Muscle of leg (tissue), 11 donors: ENCODE data around the gene VILL. TPM values are rescaled to one million over a fixed set of nuclear protein-coding genes. Genes with fewer than 3 reads are reported as not detected.
"Not testable (repeated sequence)": the region's sequence is repeated elsewhere in the genome, so short reads cannot be mapped to it uniquely, and the experiment has no call there.

Experiments
- DNase-seq: peaks from one replicate; pipeline ENCODE4 v3.0.0; 2013
- H3K27ac ChIP-seq: one replicate; pipeline ENCODE4 v1.5.1; 2013; ENCODE audit warnings: mild to moderate bottlenecking, low read length, control low read depth
- H3K27me3 ChIP-seq: one replicate; pipeline ENCODE4 v1.6.1; 2013; ENCODE audit warnings: low read length; ENCODE audit not compliant: control insufficient read depth, insufficient read depth
- H3K36me3 ChIP-seq: one replicate; pipeline ENCODE4 v1.6.1; 2013; ENCODE audit warnings: low read length; ENCODE audit not compliant: control insufficient read depth, insufficient read depth
- H3K4me1 ChIP-seq: one replicate; pipeline ENCODE4 v1.6.1; 2013; ENCODE audit warnings: low read length; ENCODE audit not compliant: control insufficient read depth, insufficient read depth
- H3K4me3 ChIP-seq: one replicate; pipeline ENCODE4 v1.5.1; 2013; ENCODE audit warnings: low read length, control low read depth
- H3K9me3 ChIP-seq: replicated peaks from 2 replicates; pipeline ENCODE4 v1.6.1; 2013; ENCODE audit warnings: low read depth, low read length; ENCODE audit not compliant: control insufficient read depth
- WGBS: methylation state at CpG from one replicate; pipeline ENCODE4 v1.1.5; 2013; ENCODE audit warnings: missing lambda C conversion rate; ENCODE audit not compliant: insufficient coverage; 5-methylcytosine and 5-hydroxymethylcytosine counted together
- polyA plus RNA-seq, 8 donors: library from polyadenylated mRNA; unstranded; fragments of 120-200 nt; gene quantifications; one replicate each; pipeline versions ENCODE4 v1.2.1 to v1.2.3, GENCODE V29; 2013; ENCODE audit warnings: inconsistent platforms in 1 of 8, low replicate concordance in 1 of 8; ENCODE audit not compliant: insufficient read length in 8 of 8, insufficient read depth in 1 of 8
- total RNA-seq: library from RNA; stranded (reverse); fragments of 120-200 nt; gene quantifications from one replicate; pipeline ENCODE4 v1.2.4, GENCODE V29; 2013

The VILL gene
- total and polyA plus RNA-seq, 9 donors = 3.7 to 10.4 (median 7.2) TPM

GRCh38 chr3:38034335-38034734, 43.7 kb downstream of the VILL start:
- 72% methylated on average over 3 of the region's 9 CpGs for WGBS
- not testable (repeated sequence) for H3K36me3 ChIP-seq, H3K9me3 ChIP-seq, DNase-seq, H3K4me3 ChIP-seq, H3K27ac ChIP-seq
- peaks cover 15% of the 10 kb centered on the region for H3K27me3 ChIP-seq
- H3K4me1 ChIP-seq = peaks cover 22% of the 10 kb centered on the region

- Histone ChIP-seq H3K27me3 (peaks cover 21% of the 10 kb centered on the region), H3K4me1 (peaks cover 13% of the 10 kb centered on the region), H3K27ac (no peak overlapping the region), H3K9me3 (no peaks in the 10 kb centered on the region), H3K36me3 (no peaks in the 10 kb centered on the region), H3K4me3 (no peak overlapping the region)
- WGBS = no CpG with 5 or more reads among the region's 5 CpGs
- DNase-seq = no peak
Measured at GRCh38 chr3:38036286-38036685, 45.7 kb downstream of the VILL start.

GRCh38 chr3:38036906-38037305, 46.3 kb downstream of the VILL start:
- DNase-seq = no peak
- H3K4me1 ChIP-seq = peaks cover 12% of the 10 kb centered on the region
- no peak overlapping the region for H3K27ac ChIP-seq
- no peaks in the 10 kb centered on the region for H3K36me3 ChIP-seq
- WGBS = 77% methylated on average over 3 of the region's 3 CpGs
- H3K4me3 ChIP-seq = no peak overlapping the region
- peaks cover 19% of the 10 kb centered on the region for H3K27me3 ChIP-seq
- no peaks in the 10 kb centered on the region for H3K9me3 ChIP-seq

- H3K4me1 ChIP-seq = peaks cover 12% of the 10 kb centered on the region
- WGBS = 92% methylated on average over 2 of the region's 5 CpGs
- H3K4me3 ChIP-seq = no peak overlapping the region
- no peak overlapping the region for H3K27ac ChIP-seq
- H3K36me3 ChIP-seq = no peaks in the 10 kb centered on the region
- DNase-seq = no peak
- H3K9me3 ChIP-seq = no peaks in the 10 kb centered on the region
- H3K27me3 ChIP-seq = peaks cover 22% of the 10 kb centered on the region
Measured at GRCh38 chr3:38038447-38038911, 47.9 kb downstream of the VILL start.

GRCh38 chr3:38039101-38039898, 48.7 kb downstream of the VILL start, which contains the start of gene DLEC1:
DLEC1 (plus strand) TSS chr3:38039208; CDS start chr3:38039226, 18 bp downstream.
- WGBS = under 1% methylated on average over 61 of the region's 67 CpGs
- no peaks in the 10 kb centered on the region for H3K36me3 ChIP-seq
- H3K27ac ChIP-seq = no peak within 1 kb of the TSS
- no peaks in the 10 kb centered on the region for H3K9me3 ChIP-seq
- peak; percentile 84 for DNase-seq
- peaks cover 22% of the 10 kb centered on the region for H3K27me3 ChIP-seq
- peaks cover 12% of the 10 kb centered on the region for H3K4me1 ChIP-seq
- H3K4me3 ChIP-seq = peak within 1 kb of the TSS; percentile 43

GRCh38 chr3:38039899-38040261, 49.3 kb downstream of the VILL start:
- peaks cover 12% of the 10 kb centered on the region for H3K4me1 ChIP-seq
- H3K9me3 ChIP-seq = no peaks in the 10 kb centered on the region
- H3K36me3 ChIP-seq = no peaks in the 10 kb centered on the region
- H3K4me3 ChIP-seq = peak overlapping the region; percentile 43
- H3K27ac ChIP-seq = no peak overlapping the region
- 21% methylated on average over 8 of the region's 11 CpGs for WGBS
- H3K27me3 ChIP-seq = peaks cover 22% of the 10 kb centered on the region
- peak; percentile 70 for DNase-seq

DNA sequence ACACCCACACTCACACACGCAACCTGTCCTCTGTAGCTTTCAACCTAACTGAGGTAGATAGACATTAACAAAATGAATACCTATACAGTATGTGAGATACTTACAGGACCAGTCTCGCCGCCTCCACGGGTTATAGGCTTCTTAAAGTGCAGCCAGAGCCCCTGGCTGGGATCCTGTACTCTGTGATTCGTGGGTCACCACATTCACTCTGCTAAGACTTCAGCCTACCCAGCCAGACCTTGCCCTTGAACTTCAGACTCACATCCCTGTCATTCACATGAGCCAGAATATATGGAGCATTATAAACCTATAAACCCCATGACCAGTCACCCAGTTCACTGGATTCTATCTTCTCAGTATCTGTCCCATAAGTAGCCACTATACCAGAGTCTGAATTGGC, 49.8 kb downstream of the VILL start:
- peaks cover 22% of the 10 kb centered on the region for H3K27me3 ChIP-seq
- H3K4me3 ChIP-seq = no peak overlapping the region
- H3K4me1 ChIP-seq = peaks cover 12% of the 10 kb centered on the region
- H3K27ac ChIP-seq = no peak overlapping the region
- DNase-seq = no peak
- WGBS = 50% methylated on average over 1 of the region's 5 CpGs
- H3K9me3 ChIP-seq = no peaks in the 10 kb centered on the region
- H3K36me3 ChIP-seq = no peaks in the 10 kb centered on the region

DNA sequence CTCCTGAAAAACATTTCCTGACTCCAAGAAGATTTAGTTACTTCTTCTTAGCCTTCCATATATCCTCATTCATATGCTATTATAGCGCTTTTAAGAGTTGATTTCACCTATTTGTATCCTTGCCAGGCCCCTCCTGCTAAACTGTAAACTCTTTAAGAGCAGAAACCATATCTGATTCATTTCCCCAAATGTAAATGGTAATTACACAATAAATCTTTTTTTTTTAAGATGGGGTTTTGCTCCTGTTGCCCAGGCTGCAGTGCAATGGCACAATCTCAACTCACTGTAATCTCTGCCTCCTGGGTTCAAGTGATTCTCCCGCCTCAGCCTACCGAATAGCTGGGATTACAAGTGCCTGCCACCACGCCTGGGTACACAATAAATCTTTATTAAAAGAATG, 52.9 kb downstream of the VILL start:
- Histone ChIP-seq H3K27ac (no peak overlapping the region), H3K27me3 (peaks cover 20% of the 10 kb centered on the region)

DNA sequence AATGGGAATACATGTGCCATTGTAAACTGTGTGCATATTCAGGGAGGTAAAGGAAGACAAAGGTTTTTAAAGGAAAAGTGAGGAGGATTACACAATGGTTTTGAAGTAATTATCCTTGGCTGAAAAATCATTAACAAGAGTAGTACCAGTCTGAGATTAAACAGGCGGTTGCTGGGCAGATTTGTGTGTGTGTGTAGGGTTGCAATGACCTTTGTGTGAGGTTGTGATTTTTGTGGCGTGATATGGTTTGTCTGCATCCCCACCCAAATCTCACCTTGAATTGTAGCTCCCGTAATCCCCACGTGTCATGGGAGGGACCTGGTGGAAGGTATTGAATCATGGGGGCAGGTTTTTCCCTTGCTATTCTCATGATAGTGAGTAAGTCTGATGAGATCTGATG, 55.4 kb downstream of the VILL start:
- no peak for DNase-seq
- no peaks in the 10 kb centered on the region for H3K36me3 ChIP-seq
- H3K4me3 ChIP-seq = no peak overlapping the region
- no peaks in the 10 kb centered on the region for H3K9me3 ChIP-seq
- no peaks in the 10 kb centered on the region for H3K4me1 ChIP-seq
- H3K27ac ChIP-seq = no peak overlapping the region
- WGBS = 83% methylated on average over 1 of the region's 4 CpGs
- H3K27me3 ChIP-seq = peaks cover 5% of the 10 kb centered on the region

More for the DNA sequence above, 52.9 kb downstream of the VILL start:
- DNase-seq = no peak
- no peaks in the 10 kb centered on the region for H3K36me3 ChIP-seq
- H3K4me1 ChIP-seq = peaks cover 12% of the 10 kb centered on the region
- H3K9me3 ChIP-seq = no peaks in the 10 kb centered on the region
- H3K4me3 ChIP-seq = no peak overlapping the region
- 100% methylated on average over 1 of the region's 4 CpGs for WGBS

- no CpG with 5 or more reads among the region's 2 CpGs for WGBS
- no peak overlapping the region for H3K4me3 ChIP-seq
- H3K27ac ChIP-seq = no peak overlapping the region
- no peaks in the 10 kb centered on the region for H3K4me1 ChIP-seq
- H3K36me3 ChIP-seq = no peaks in the 10 kb centered on the region
- peaks cover 5% of the 10 kb centered on the region for H3K27me3 ChIP-seq
- no peak for DNase-seq
- H3K9me3 ChIP-seq = no peaks in the 10 kb centered on the region
Measured at GRCh38 chr3:38046821-38047220, 56.2 kb downstream of the VILL start.
